Liver (tissue), 3 donors: ENCODE results near the gene HIPK2.

Source experiments
- GABPA ChIP-seq, 2 donors: IDR thresholded peaks in 1 of 2; conservative IDR thresholded peaks in 1 of 2; 2 replicates each; pipeline ENCODE4 v1.6.1; 2016; ENCODE audit warnings: antibody characterized with exemption in 2 of 2, mild to moderate bottlenecking in 1 of 2, moderate library complexity in 1 of 2
- RAD21 ChIP-seq, 2 donors: IDR thresholded peaks; 2 replicates each; pipeline ENCODE4 v1.6.1; 2016; ENCODE audit warnings: antibody characterized with exemption in 2 of 2, mild to moderate bottlenecking in 2 of 2
- TAF1 ChIP-seq: conservative IDR thresholded peaks from 2 replicates; pipeline ENCODE4 v1.6.1; 2016; ENCODE audit warnings: antibody characterized with exemption, mild to moderate bottlenecking
- YY1 ChIP-seq: IDR thresholded peaks from 2 replicates; pipeline ENCODE4 v1.6.1; 2016; ENCODE audit warnings: antibody characterized with exemption, mild to moderate bottlenecking
- TF ChIP-seq, protein P1 (sequence below): fragments of 150-350 bp; IDR thresholded peaks from 2 replicates; pipeline ENCODE4 v1.5.1; 2017; ENCODE audit warnings: improper control_type of control experiment, low read depth, low read length; ENCODE audit not compliant: missing input control
- donor health status: healthy.
- donor health status: healthy.

DNA sequence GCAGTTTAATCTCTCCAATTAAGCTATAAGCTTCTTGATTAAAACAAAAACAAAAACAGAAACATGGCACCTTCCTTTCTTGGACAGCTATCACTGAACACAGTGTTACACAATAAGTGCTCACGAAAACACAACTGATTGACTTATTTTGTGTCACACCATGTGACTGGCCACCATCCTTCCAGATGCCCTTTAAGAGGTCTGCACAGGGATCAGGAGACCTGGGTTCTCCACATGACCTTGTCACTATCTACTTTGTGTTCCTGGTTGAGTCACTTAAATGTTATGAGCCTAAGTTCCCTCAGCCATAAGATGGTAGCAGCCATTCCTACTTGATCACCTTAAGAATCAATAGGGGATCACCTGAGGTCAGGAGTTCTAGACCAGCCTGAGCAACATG, 120.1 kb downstream of the HIPK2 start:
- TF ChIP-seq TAF1, result no peak
- no peak for TF ChIP-seq GABPA (IDR thresholded peaks at IDR 0.05 in 1 of 2, conservative IDR thresholded peaks at IDR 0.05 in 1 of 2)
- no peak for TF ChIP-seq RAD21 (IDR thresholded peaks at IDR 0.05)
- TF ChIP-seq, protein P1, sequence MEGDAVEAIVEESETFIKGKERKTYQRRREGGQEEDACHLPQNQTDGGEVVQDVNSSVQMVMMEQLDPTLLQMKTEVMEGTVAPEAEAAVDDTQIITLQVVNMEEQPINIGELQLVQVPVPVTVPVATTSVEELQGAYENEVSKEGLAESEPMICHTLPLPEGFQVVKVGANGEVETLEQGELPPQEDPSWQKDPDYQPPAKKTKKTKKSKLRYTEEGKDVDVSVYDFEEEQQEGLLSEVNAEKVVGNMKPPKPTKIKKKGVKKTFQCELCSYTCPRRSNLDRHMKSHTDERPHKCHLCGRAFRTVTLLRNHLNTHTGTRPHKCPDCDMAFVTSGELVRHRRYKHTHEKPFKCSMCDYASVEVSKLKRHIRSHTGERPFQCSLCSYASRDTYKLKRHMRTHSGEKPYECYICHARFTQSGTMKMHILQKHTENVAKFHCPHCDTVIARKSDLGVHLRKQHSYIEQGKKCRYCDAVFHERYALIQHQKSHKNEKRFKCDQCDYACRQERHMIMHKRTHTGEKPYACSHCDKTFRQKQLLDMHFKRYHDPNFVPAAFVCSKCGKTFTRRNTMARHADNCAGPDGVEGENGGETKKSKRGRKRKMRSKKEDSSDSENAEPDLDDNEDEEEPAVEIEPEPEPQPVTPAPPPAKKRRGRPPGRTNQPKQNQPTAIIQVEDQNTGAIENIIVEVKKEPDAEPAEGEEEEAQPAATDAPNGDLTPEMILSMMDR, result no peak
- no peak for TF ChIP-seq YY1
